Activated CD4-positive, CD25-positive, alpha-beta regulatory T cell treated with anti-CD3 and anti-CD28 coated beads, Interleukin-2, amount 50 U/mL, for 24 hours (primary cell): ENCODE results near the gene RECQL5.
"Not testable (repeated sequence)": the region's sequence is repeated elsewhere in the genome, so short reads cannot be mapped to it uniquely, and the experiment has no call there.

Source experiments
- ATAC-seq, 2 donors: fragments of 150-1000 bp; cut with Tn5 transposase; one replicate each; pipeline ENCODE4 v1.10.0; 2021; ENCODE audit warnings: mild to moderate bottlenecking in 1 of 2, moderate library complexity in 1 of 2

RECQL5 gene

DNA sequence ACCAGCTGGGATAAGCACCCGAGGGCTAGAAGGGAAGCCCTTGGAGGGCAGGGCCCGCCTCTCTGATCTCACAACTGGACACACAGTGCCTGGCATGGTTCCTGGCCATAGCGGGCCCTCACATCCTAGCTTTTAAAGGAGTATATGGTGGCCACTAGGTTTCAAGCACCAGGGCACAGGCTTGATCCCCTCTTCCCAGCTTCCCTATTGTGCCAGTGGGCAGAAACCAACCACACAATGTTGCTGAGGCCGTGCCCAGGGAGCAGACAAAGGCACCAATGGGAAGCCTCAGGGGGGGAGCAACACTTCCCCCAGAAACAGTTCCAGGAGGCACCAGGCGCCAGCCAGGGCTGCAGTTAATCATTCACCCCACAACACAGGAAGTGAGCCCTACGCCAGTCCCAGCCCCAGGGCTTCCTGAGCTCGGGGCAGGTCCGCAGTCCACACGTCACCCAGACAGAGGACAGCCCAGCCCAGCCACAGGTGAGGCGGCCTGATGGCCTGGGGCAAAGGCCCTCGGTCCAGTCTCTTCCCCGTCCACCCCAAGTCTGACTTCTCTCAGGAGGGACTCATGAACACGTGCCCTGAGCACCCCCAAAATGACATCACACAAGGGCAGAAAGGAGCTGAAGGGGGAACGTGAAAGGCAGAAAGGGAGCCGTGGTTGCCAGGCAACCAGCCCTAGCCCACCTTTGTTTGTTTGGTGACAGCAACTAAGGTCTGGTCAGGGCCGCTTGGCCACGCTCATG lies 20.9 kb downstream of the RECQL5 start:
- peak; percentile 72 to 73 for ATAC-seq

DNA sequence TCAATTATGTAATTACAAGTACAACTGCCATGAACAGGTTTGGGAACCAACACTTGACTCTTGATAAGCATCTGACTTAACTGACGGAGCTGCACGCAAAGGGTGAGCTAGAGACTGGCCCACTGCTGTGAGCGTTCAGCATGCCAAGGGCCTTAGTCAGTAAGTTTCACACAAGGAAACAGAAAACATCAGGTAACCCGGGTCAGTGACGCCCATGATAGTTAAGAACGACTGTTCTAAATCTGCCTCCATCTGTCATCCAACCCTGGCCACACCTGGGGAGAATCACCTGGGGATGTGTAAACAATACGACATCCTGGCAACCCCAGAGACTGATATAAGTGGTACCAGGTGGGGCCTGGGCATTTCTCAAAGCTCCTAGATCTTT lies 21.5 kb downstream of the RECQL5 start:
- no peak for ATAC-seq

DNA sequence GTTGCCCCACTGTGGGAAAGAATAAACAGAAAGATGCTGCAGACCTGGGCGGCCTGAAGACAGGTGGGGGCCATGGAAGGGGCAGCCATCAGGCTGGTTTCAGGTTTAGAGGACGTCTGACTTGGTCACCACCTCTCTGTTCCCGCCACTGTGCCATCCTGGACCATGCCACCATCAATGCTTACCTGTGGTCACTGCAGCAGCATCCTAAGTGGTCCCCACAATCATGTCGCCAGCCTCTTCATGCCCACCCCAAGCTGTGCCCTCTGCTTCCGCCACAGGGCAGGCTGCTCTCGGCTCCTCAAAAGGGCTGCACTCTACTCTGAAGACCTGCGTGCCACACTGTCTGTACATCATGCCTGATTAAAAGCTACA lies 23.3 kb downstream of the RECQL5 start:
- no peak for ATAC-seq

DNA sequence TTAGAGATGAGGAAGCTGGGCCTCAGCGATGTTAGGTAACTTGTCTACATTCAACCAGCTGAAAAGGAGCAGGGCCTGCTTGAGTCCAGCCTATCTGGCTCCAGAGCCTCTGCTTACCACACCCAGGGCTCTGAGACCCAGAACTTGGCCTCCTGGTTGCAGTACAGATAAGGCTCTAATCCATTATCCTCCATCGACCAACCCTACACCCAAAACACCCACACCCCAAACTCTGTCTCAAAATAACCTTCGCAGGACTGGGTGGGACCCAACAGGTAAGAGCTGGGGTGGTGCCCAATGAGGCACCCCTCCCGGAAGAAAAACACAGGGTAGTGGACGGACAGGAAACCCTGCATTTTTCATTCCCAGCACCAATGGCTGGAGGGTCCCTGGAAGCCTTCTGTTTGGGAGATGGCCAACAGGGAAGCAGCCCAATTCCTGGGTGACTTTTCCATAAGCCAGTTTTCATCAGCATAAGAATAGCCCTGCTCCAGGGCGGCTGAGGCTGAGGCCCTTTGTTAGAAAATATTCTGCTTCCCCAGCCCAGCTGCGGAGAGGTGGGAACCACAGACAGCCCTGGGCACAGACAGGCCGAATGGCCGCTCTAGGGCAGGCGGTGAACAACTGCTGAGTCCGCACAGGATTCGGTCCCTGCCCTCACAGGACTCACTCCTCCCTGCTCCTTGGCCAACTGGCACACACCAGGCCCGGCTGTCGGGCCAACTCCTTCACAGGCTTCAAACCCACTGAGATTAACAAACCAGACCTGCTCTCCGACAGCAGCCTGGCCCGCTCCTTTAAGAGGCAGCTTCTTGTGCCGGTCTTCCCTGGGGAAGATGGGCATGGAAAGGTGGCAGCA lies 23.9 kb downstream of the RECQL5 start:
- ATAC-seq: no peak

DNA sequence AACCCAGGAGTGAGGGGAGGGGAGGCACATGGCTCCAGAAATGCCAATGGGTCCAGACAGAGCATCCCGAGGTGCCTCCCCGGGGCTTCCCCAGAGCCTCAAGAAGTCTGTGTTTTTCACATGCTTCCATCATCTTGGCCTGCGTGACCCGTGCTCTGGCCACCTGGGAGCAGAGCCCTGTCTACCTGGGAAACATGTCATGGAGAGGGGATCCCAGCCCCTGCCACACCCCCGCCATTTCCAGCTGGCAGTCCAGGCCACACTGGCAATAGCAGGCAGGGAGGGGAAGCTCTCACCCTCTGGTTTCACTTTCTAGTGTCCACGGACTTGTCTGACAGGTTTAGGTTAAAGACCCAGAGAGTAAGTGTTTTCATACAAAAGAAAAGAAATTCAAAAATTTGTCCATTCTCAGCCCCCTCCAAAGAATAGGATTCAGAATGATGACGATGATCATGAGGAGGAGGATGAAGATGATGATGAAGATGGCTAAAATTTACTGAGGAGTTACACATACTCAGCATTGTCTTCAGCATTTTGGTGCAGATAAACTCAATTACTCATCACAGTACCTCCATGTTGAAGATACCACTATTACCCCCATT lies 24.7 kb downstream of the RECQL5 start:
- no peak for ATAC-seq

DNA sequence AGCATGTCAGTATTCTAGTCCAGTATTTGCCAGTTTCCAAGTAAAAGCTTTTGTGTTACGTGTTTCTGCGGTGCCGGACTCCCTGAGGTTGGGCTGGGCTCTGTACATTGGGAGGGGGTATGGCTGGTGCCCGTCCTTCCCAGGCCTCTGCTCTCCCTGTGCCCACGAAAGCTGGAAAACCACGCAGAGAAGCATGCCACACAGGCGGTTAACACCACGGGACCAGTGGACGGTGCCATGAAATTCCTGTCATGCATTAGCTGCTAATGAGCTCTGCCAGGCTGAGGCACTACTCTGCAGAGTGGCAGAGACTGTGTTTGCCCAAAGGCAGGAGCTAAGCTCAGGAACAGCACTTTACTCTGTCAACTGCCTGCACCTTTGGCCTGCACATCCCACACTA lies 25.6 kb downstream of the RECQL5 start:
- no peak for ATAC-seq

DNA sequence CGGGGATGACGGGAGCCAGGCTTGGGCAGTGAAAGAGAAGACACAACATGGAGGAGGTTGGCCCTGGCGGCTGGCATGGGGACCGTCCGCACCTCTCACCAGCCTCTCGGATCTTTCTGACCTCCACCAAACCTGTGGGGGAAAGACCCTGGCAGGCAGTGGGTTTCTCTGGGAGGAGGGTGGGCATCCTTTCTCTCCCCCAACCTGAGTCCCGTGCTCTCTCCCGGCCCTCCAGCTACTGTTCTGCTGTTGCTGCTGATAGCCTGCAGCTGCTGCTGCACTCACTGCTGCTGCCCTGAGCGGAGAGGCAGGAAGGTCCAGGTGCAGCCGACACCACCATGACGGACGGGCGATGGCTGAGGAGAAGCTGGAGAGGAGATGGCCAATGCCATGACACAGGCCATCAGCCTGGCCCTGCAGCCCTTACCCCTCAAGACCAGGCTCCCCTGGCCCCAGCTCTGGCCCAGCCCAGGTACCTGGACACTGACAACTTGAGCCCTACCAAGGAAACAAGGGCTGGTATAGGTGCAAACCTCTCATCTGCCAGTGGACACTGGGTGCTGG lies 26.3 kb downstream of the RECQL5 start:
- no peak for ATAC-seq

DNA sequence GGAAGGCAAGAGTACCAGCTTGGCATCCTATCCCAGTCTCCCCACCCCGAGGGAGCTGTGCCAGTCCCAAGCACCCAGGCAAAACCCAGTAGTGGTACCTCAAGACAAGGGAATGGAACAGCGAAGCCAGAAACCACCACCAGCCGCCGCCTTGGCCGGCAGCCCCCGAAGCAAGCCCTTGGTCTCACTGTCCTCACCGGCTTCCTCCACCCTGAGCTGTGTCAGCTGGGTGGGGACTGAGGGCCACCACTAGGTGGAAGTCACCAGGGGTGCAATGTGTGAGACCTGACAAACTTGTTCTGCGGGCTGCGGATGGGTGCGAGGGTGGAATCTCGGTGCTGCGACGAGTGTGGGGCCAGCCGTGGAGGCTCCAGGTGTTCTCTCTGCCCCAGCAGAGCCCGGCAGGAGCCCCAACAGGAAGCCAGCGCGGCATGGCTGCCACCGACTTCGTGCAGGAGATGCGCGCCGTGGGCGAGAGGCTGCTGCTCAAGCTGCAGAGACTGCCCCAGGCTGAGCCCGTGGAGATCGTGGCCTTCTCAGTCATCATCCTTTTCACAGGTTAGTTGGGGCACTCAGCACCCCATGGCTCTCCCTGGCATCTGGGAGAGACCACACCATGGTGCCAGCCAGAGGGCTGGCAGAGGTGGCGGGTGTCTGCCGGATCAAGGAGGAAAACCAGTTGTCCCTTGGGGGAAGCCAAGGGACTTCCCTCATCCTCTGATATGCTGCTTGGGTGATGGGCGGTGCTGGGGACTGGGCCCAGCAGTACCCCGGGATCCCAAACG lies 27.0 kb downstream of the RECQL5 start:
- ATAC-seq: no peak

DNA sequence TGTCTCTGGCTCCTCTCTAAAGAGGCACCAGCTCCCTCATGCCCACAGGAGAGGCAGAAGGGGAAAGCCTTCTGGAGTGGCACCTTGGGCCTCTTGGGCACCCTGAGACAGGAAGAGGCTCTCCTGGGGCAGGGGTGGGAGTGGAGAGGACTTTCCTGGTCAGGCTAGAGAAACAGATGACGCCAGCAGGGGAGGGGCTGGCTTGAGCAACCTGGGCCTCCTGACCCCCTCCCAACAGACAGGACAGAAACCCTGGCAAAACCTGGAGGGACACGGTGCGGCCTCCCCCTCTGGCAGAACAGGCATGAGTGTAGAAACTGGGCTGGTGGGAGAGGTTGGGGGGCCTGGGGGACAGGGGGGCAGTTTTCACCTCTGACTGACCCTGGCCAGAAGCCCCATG lies 27.6 kb downstream of the RECQL5 start:
- no peak for ATAC-seq

DNA sequence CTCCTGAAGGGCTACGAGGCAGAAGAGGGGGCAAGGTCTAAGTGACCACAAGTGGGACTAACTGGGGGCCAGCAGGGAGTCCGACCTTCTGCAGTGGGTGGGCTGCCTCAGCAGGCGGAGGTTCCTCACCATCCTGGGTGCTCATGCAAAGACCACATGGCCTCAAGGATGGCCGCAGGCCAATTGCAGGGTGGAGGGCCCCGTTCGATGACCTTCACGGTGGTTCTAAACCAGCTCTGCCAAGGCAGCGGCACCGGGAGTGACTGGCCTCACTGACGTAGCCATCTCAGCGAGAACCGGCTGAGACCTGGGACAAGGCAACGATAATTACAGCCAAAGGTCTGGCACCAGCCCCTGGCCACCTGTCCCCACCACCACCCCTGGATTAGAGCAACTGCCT lies 28.1 kb downstream of the RECQL5 start:
- no peak for ATAC-seq

DNA sequence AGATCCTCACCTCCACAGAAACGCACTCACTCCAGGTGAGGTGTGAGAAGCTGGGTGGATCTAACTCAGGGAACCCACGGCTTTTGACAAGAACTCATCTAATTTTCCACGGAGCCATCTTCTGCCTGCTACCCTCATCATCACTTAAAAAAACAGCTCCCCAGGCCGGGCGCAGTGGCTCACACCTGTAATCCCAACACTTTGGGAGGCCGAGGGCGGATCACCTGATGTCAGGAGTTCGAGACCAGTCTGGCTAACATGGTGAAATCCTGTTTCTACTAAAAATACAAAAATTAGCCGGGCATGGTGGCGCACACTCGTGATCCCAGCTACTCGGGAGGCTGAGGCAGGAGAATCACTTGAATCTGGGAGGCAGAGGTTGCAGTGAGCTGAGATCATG lies 28.9 kb downstream of the RECQL5 start:
- not testable (repeated sequence) for ATAC-seq

DNA sequence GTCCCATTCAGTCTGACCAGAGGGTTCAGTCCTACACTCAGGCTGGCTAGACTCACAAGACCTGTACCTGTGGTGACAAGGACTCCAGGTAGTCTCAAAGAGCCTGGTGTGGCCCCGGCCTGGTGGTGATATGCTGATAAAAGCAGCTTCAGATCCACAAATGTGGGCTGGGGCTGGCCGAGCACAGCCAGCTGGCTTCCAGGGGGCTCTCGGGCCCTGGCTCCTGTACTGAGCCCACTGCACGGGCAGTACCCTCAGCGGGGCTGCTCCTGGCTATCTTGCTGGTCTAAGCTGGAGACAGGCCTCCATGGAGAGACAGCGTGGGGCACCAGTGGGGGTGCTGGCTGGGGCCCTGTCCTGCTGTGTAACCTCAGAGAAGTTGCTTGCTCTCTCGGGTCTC lies 29.4 kb downstream of the RECQL5 start:
- no peak for ATAC-seq

DNA sequence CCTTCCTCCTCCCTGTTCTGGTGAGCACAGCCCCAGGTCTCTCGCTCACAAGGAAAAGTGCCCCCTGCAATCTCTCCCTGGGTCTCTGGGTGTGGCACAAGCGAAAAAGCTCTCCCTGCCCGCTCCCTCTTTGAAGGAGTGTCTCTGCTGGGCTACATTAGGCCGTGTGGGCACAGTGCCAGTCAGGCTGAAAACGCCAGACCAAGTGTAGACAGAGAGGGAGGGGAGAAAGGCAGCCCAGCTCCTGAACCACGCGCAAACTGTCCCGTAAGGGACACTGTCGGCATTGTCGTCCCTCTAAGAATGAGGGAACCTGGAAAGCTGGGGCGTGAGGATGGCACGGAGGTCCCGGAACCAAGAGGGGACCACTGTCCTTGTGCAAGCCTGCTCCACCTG lies 29.8 kb downstream of the RECQL5 start:
- ATAC-seq: no peak

DNA sequence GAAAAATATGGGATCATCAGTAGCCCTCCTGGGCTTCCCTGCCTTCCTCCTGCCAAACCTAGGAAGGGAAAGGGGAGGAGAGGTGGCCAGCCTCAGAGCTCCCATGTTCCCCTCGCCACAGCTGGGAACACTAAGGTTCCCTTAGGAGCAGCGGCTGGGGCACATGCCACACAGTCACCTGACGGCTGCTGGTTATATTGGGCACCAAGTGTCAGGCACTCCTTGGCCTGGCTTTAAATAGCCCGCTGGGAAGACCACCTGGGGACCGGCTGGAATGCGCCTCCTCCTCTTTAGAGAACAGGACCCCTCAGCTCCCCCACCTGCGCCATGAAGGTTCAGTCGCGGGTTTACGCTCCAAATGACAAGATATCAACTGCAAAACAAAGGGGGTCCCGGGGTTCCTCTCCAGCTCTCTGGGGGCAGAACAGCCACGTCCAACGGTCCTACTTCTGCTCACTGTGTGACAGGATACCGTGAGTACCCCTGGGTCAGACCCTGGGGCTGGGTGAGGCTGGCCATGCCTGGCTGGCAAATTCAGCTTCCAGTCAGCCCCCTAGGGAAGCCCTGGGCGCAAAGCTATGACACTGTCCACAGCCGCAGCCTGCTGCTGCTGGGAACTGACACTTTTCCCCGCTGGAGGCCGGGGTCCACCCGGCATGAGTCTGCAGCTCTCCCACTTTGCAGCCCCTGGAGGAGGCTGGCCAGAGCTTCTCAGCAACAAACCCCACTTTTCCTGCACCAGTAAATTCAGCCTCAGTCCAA lies 30.4 kb downstream of the RECQL5 start:
- no peak for ATAC-seq

DNA sequence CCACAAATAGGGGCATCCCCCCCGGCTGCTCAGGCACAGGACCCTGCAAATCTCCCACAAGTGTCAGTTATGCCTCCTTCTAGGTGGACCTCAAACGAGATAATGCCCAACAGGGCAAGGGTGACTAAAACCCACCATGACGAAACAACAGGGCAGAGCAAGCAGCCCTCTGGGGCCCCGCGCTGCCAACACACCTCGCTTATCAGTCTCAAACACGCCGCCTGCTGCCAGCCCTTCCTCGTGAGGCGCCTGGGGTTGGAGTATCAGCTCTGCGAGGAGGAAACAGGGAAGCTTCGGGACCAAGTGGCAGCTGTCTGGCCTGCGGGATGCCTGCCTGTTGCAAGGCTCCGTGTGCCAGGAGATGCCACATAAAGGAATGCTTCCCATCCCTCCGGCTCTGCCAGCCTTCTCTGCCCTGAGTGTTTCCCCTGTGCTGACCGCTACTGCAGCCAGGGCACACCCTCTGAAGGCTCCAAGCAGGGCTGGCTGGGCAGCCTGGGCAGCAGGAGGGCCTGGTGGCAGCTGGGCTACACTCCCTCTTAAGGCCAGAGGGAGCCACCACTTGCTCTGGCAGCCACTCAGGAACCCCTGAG lies 31.2 kb downstream of the RECQL5 start:
- no peak for ATAC-seq

DNA sequence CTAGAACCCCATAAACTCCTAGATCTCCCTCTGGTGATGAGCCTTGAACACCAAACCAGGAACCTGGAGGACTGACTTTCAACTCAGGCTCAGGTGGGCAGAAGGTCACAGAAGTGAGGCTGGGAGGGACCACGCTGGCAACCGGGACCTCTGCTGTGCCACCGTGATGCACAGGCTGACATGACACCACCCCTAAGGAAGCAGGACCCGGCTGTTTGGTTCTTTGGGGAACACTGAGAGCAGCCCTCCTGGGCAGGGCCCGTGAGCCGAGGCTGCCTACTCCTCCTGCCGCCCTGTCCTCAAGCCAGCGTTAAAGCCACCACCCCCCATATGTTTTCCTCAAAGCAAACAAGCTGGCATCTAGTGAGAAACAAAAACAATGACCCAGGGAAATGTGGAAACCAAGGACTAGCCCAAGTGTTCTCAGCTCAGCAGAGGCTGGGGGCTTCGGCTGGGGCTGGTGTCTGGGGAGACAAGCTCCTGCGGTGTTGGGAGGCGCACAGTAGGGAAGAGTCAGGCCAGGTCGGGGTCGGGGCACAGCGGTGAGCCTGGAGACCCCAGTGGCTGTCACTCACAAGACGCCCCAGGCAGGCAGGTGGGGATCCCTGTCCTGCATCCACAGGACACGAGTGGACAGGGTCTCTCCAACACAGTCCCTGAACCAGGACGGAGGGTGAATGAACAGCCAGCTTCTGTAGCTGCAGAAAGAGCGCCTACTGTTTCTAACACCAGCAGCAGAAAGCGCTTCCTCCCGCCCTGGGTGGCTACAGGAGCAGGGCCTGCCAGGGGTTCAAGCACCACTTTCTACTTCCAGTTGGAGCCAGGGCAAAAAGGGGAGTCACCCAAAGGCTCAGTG lies 32.0 kb downstream of the RECQL5 start:
- ATAC-seq: no peak

DNA sequence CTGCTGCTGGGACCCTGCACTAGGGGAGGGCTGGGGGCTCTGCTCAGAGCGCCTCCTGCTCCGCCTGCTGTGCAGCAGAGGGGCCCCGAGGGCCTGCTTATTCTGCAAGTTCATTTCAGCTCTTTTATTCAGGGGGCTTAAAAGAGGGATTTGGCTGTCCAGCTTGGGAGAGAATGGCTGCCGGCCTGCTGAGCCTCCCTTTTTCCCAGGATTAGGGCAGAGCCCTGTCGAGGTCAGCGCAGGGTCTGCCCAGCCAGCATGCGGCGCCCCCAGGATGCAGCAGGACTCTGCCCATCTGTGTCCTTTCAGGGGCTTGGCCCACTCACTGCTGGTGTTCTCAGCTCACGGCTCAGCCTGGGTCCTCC lies 32.6 kb downstream of the RECQL5 start:
- no peak for ATAC-seq

DNA sequence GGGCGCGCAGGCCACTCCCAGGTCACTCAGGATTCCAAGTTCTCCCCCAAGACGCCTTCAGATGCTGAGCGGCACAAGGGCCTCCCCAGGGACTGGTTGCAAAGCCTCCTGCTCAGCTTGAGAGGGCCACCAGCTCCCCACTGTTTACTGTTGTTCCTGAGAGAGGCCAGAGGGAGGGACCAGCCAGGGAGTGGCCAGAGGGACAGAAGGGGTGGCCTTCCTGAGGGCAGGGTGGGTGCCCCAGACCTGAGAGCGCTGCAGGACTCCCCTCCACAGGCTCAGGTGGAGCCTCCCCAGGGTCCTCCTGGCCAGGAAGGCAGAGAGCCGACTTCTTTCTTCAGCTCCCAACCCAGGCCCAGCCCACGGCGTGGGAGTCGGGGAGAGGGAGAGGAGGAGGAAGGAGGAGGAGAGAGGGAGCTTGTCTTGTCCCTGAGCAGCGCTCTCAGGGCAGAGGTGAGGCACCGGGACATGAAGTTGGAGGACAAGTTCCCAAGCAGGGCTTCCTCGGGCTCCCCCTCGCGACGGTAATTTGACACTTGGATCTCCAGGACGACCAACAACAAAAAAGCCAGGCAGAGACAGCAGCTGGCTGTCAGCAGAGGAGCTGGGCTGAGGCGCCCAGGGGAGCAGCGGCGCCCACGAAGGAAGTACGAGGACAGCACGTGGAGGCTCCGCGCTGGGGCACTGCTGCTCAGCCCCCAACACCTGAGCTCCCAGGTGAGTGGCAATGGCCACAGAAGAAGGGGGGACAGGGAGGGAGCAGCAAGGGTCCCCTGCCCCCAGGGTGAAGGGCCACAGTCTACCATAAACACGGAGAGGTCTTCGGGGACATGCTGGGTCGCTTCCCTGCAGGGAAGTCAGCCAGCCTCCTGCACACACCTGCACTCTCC lies 33.2 kb downstream of the RECQL5 start:
- no peak for ATAC-seq

DNA sequence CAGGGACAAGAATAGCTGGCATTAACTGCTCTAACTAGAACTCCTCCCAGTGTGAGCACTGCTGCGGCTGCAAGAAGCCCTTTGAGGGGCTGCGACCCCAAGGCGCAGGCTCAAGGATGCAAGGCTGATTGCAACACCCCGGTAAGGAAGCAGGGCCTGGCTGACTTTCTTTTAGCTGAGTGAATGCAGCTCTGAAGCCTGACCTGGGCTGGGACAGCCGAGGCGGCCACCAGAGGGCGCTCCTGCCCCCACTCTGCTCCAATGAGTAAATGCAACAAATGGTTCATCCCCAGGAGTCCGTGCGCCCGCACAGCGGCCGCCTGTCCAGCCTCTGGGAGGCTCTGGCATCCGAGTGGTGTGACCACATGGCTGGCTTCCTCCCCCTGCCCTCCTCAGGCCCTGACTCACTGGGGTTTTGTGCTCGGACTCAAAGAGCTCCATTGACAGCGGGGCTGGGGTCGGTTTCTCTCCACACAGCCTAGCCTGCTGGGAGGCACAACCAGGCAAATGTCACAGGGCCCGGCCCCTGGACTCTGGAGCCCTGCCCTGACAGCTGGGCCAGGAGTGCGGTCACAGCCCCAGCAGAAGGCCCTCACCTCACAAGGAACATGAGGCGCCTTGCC lies 34.0 kb downstream of the RECQL5 start, which contains the start of gene SMIM5:
SMIM5 (plus strand) TSS at position 572 of the 623 bp plus-strand sequence. CDS start 6,768 bp downstream, outside the sequence.
- ATAC-seq: peak; percentile 86 to 91
